Psoas muscle (tissue), 8 donors: Measurements from ENCODE around the gene DLX4. TPM values are rescaled to one million over a fixed set of nuclear protein-coding genes. Genes with fewer than 3 reads are reported as not detected.

Experiments used
- ATAC-seq, 4 donors: fragments of 200-7000 bp; cut with Tn5 transposase; one replicate each; pipeline ENCODE4 v1.9.1; 2020; ENCODE audit warnings: moderate library complexity in 3 of 4, mild to moderate bottlenecking in 2 of 4
- DNase-seq, 2 donors: peaks; one replicate each; pipeline ENCODE4 v3.0.0-alpha.2; 2020
- H3K27ac ChIP-seq: fragments of 200-600 bp; one replicate; pipeline ENCODE4 v1.8.0; 2022
- H3K27me3 ChIP-seq, 3 donors: fragments of 200-600 bp in 1 of 3; one replicate each; pipeline versions ENCODE4 v1.6.1 to v1.8.0; 2013 to 2022; ENCODE audit warnings: low read length in 2 of 3, mild to moderate bottlenecking in 2 of 3, moderate library complexity in 1 of 3; ENCODE audit not compliant: insufficient read depth in 3 of 3
- H3K36me3 ChIP-seq, 2 donors: fragments of 200-600 bp in 1 of 2; one replicate each; pipeline versions ENCODE4 v1.6.1 to v1.8.0; 2013 to 2022; ENCODE audit warnings: low read depth in 1 of 2, mild to moderate bottlenecking in 1 of 2, moderate library complexity in 1 of 2; ENCODE audit not compliant: insufficient read depth in 1 of 2
- H3K4me1 ChIP-seq: fragments of 200-600 bp; one replicate; pipeline ENCODE4 v1.8.0; 2022
- H3K4me3 ChIP-seq: fragments of 200-600 bp; one replicate; pipeline ENCODE4 v1.8.0; 2022; ENCODE audit warnings: mild to moderate bottlenecking
- H3K9me3 ChIP-seq: fragments of 200-600 bp; one replicate; pipeline ENCODE4 v1.8.0; 2022
- WGBS, 3 donors: extraction: QIAGEN DNeasy Blood & Tissue Kit; methylation state at CpG; one replicate each; pipeline versions ENCODE4 v1.1.6 to v1.1.7; 2013; 5-methylcytosine and 5-hydroxymethylcytosine counted together
- intact Hi-C, 2 donors: fragments of 100-400 bp; cut with DNase I; formaldehyde crosslinking; loops; one replicate each; pipeline versions ENCODE4 v1.11.0 to v1.14.2; 2022
- polyA plus RNA-seq, 3 donors: library from polyadenylated mRNA; stranded (reverse); fragments of 200-250 nt; gene quantifications; one replicate each; pipeline ENCODE4 v1.2.3, GENCODE V29; 2013
- total RNA-seq, 4 donors: library from RNA; stranded (reverse); fragmentation: NEBNext Ultra II Directional in 2 of 4; extraction: Animal tissue kit (Norgen Biotek cat#: 25700) in 2 of 4; gene quantifications; one replicate each; pipeline versions ENCODE4 v1.2.1 to v1.2.4, GENCODE V29; 2021 to 2023
- TF ChIP-seq, protein P1 (sequence below): fragments of 200-600 bp; IDR thresholded peaks from one replicate; pipeline ENCODE4 v1.8.0; 2022; ENCODE audit warnings: antibody characterized with exemption
- donor health status: healthy with polysubstance abuse.
- donor health status: DM: no; HTN: no; CAD: no; lungs with moderate emphysema.
- donor health status: Bipolar disorder and iron deficiency.
- donor health status: healthy.
- donor health status: DM: yes; HTN: yes; CAD: no.
- donor health status: DM: no; HTN: no; CAD: no.
- donor health status: DM: no; HTN: no; CAD: no.
- donor health status: DM: yes; HTN: yes; CAD: no.

DLX4 gene
- total and polyA plus RNA-seq, 7 donors: not detected

DNA sequence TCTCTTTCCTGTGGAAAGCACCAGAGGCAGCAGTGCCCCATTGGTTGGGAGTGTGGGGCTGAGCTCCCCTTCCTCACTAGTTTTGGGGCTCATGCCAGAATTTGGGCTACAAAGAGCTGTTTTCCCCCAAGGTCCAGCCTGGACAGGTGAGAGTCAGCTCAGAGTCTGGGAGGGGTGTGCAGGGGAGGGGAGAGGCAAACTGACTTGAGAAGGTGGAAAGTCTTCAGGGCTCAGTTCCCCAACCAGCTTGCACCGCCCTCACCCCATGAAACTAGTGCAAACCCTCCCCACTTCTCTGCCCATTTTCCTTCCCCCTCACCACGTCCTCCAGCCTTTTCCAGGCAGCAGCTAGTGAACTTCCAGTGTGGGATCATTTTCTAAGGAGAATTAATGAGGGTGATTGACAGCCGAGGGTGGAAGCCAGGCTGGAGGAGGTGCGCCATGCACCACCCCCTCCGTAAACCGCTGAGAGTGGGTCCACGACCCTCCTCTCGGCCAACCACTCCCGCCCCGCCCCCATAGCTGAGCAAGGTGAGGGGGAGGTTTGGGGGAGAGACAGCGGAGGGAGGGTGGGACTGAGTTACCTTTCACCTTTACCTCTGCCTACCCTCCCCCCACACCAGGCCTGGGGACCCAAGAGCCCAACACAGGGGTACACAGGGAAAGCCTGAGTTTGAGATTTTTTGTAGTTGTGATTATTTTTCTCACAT, 6.2 kb upstream of the DLX4 start:
- H3K4me1 ChIP-seq: peaks cover 9% of the 10 kb centered on the region
- no peak for ATAC-seq
- 9 to 15% (median 12%) methylated on average over 11 of the region's 11 CpGs for WGBS, 3 donors
- H3K9me3 ChIP-seq: no peaks in the 10 kb centered on the region
- no peaks in the 10 kb centered on the region for H3K36me3 ChIP-seq
- peaks cover 0 to 80% (median 38%) of the 10 kb centered on the region in 3 donors for H3K27me3 ChIP-seq
- no peak overlapping the region for H3K27ac ChIP-seq
- DNase-seq: no peak
- TF ChIP-seq, protein P1, sequence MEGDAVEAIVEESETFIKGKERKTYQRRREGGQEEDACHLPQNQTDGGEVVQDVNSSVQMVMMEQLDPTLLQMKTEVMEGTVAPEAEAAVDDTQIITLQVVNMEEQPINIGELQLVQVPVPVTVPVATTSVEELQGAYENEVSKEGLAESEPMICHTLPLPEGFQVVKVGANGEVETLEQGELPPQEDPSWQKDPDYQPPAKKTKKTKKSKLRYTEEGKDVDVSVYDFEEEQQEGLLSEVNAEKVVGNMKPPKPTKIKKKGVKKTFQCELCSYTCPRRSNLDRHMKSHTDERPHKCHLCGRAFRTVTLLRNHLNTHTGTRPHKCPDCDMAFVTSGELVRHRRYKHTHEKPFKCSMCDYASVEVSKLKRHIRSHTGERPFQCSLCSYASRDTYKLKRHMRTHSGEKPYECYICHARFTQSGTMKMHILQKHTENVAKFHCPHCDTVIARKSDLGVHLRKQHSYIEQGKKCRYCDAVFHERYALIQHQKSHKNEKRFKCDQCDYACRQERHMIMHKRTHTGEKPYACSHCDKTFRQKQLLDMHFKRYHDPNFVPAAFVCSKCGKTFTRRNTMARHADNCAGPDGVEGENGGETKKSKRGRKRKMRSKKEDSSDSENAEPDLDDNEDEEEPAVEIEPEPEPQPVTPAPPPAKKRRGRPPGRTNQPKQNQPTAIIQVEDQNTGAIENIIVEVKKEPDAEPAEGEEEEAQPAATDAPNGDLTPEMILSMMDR: no peak
- H3K4me3 ChIP-seq: no peak overlapping the region
- intact Hi-C loops: no loop called here

DNA sequence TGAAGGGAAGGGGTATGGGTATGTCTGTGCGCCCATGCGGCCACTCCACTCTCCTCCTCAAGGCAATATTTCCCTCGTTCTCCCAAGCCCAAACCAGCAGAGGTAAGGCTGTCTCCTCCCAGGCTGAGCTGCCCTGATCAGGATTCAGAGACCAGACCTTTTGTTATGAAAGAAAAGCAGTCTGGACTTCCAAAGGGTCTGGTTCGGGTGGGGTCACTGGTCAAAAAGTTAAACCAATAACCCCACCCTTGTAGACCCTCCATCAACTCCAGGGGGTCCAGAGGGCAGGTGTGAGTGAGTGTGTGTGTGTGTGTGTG, 5.7 kb upstream of the DLX4 start:
- Histone ChIP-seq H3K27ac (no peak overlapping the region), H3K27me3 (peaks cover 0 to 86% (median 40%) of the 10 kb centered on the region in 3 donors), H3K36me3 (no peaks in the 10 kb centered on the region), H3K4me1 (peaks cover 9% of the 10 kb centered on the region), H3K4me3 (no peak overlapping the region), H3K9me3 (no peaks in the 10 kb centered on the region)
- intact Hi-C loops: no loop called here
- DNase-seq: no peak
- TF ChIP-seq, protein P1: no peak
- ATAC-seq: no peak
- 15 to 23% (median 18%) methylated on average over 4 of the region's 4 CpGs for whole genome bisulfite sequencing, 3 donors

DNA sequence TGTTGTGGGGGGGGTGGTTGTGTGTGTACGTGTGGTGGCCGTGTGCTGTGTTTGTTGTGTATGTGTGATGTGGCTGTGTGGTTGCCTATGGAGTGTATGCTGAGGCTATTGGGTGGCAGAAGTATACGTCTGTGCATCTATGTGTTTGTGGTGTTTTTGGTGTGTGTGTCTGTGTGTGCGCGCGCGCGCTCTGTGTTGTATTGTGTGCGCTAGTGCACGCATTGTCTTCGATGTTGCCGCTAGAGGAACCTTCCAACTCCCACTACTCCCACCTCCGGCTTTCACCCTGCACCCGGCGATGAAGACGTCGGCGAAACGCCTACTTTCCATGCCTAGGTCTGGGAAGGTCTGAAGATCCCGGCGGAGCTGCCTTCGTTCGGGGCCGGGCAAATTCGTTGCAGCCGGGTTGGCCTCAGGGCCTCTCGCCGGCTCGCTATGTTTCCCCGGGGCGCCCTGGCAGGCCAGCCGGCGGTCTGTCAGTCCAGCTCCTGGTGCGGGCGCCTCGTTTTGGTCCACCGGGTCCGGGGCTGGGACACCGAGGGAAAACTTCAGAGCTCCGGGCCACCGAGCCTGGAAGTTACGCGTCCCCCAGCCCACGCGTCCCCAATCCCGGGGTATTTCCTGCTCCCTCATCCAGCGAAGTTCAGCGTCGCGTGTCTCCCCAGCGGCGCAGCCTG, 5.2 kb upstream of the DLX4 start:
- Histone ChIP-seq H3K4me3 (peak overlapping the region; percentile 11), H3K27me3 (peaks cover 0 to 91% (median 42%) of the 10 kb centered on the region in 3 donors), H3K36me3 (no peaks in the 10 kb centered on the region), H3K9me3 (no peaks in the 10 kb centered on the region), H3K4me1 (peaks cover 9% of the 10 kb centered on the region), H3K27ac (no peak overlapping the region)
- intact Hi-C loops: no loop called here
- DNase-seq (no peak), ATAC-seq (no peak)
- TF ChIP-seq, protein P1: no peak
- 5 to 6% (median 5%) methylated on average over 41 to 52 of the region's 52 CpGs for WGBS, 3 donors

DNA sequence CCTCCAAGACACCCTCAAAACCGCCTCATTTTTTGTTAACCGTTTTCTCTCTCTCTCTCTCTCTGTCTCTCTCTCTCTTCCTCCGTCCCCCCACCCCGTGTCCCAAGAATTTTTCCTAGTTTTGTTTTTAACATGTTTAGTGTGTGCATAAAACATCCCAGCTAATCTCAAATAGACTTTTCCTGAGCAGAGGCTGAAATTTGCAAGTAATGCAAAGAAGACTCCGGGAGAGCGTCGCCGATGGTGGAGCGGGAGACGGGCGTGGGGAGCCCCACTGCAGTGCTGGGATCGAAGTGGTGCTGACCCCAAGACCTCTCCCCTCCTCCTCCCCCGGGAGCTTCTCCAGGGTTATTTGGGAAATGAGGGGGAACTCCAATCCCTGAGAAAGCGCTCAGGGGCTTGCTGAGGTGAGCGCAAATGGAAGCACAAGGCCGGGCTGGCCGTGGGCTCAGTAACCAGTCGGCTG, 4.7 kb upstream of the DLX4 start:
- H3K27me3 ChIP-seq: peaks cover 0 to 96% (median 41%) of the 10 kb centered on the region in 3 donors
- WGBS, 3 donors: 4 to 9% (median 6%) methylated on average over 18 of the region's 18 CpGs
- TF ChIP-seq, protein P1: no peak
- H3K4me3 ChIP-seq: no peak overlapping the region
- intact Hi-C loops: no loop called here
- no peak for ATAC-seq
- no peak overlapping the region for H3K27ac ChIP-seq
- peaks cover 9% of the 10 kb centered on the region for H3K4me1 ChIP-seq
- no peaks in the 10 kb centered on the region for H3K9me3 ChIP-seq
- no peak for DNase-seq
- no peaks in the 10 kb centered on the region for H3K36me3 ChIP-seq
